PC-3 (cell line): ENCODE data around the gene DDX42. TPM values are rescaled to one million over a fixed set of nuclear protein-coding genes. Genes with fewer than 3 reads are reported as not detected.

Experiments used
- ATAC-seq: fragments of 200-7000 bp; cut with Tn5 transposase; 2 replicates; pipeline ENCODE4 v1.9.1; 2020; ENCODE audit warnings: mild to moderate bottlenecking, moderate library complexity
- BruUV-seq: library from RNA; stranded (reverse); fragments of 400-500 nt; replicated peaks from 2 replicates; lab custom pipeline; 2021; lab: Mats Ljungman, UMichigan
- CTCF ChIA-PET: fragments of 300-600 bp; sonication (Branson Sonifier 250); formaldehyde crosslinking; loops from one replicate; lab custom pipeline; 2022; ENCODE audit warnings: antibody characterized with exemption; lab: Charles Lee
- POLR2A ChIA-PET: fragments of 300-600 bp; sonication (Branson Sonifier 250); formaldehyde crosslinking; loops from one replicate; lab custom pipeline; 2022; ENCODE audit warnings: antibody characterized with exemption; ENCODE audit not compliant: unreplicated experiment; lab: Charles Lee
- DNase-seq: peaks from one replicate; pipeline ENCODE4 v3.0.0-alpha.2; 2015
- H2AFZ ChIP-seq: fragments of 300-600 bp; sonication (generic); 2 replicates; pipeline ENCODE4 v1.6.0; 2016; ENCODE audit warnings: antibody characterized with exemption, low read length
- H3F3A ChIP-seq: fragments of 300-600 bp; sonication (generic); one replicate; pipeline ENCODE4 v1.6.0; 2017; ENCODE audit warnings: antibody characterized with exemption, low read length, control low read depth, mild to moderate bottlenecking; ENCODE audit not compliant: unreplicated experiment
- H3K27ac ChIP-seq: fragments of 300-600 bp; sonication (generic); 2 replicates; pipeline ENCODE4 v1.5.1; 2016; ENCODE audit warnings: mild to moderate bottlenecking, low read length
- H3K27me3 ChIP-seq: fragments of 300-600 bp; sonication (generic); 2 replicates; pipeline ENCODE4 v1.6.1; 2016; ENCODE audit warnings: low read length, mixed read lengths
- H3K36me3 ChIP-seq: fragments of 300-600 bp; sonication (generic); 2 replicates; pipeline ENCODE4 v1.6.1; 2016; ENCODE audit warnings: low read depth, mixed run types, low read length, mixed read lengths
- H3K4me1 ChIP-seq: fragments of 300-600 bp; sonication (generic); 2 replicates; pipeline ENCODE4 v1.5.1; 2016; ENCODE audit warnings: low read length; ENCODE audit not compliant: insufficient read depth
- H3K4me2 ChIP-seq: fragments of 300-600 bp; sonication (generic); 2 replicates; pipeline ENCODE4 v1.6.0; 2016; ENCODE audit warnings: low read length
- H3K4me3 ChIP-seq: fragments of 300-600 bp; sonication (generic); 2 replicates; pipeline ENCODE4 v1.5.1; 2016; ENCODE audit warnings: mild to moderate bottlenecking, low read length, mixed read lengths
- H3K79me2 ChIP-seq: fragments of 300-600 bp; sonication (generic); 2 replicates; pipeline ENCODE4 v1.6.1; 2017; ENCODE audit warnings: low read length, mixed read lengths
- H3K9ac ChIP-seq: fragments of 300-600 bp; sonication (generic); 2 replicates; pipeline ENCODE4 v1.6.0; 2016; ENCODE audit warnings: mild to moderate bottlenecking, low read length
- H3K9me2 ChIP-seq: fragments of 300-600 bp; sonication (generic); replicated peaks from 2 replicates; pipeline ENCODE4 v1.6.1; 2016; ENCODE audit warnings: mixed run types, low read length, mixed read lengths
- H3K9me3 ChIP-seq: fragments of 300-600 bp; sonication (generic); 2 replicates; pipeline ENCODE4 v1.6.1; 2016; ENCODE audit warnings: low read length, mixed read lengths
- H4K20me1 ChIP-seq: fragments of 300-600 bp; sonication (generic); 2 replicates; pipeline ENCODE4 v1.6.1; 2016; ENCODE audit warnings: low read length, mixed read lengths
- CTCF ChIP-seq: fragments of 300-600 bp; sonication (generic); conservative IDR thresholded peaks from 2 replicates; pipeline ENCODE4 v1.5.1; 2017; ENCODE audit warnings: antibody characterized with exemption, low read depth, mild to moderate bottlenecking, low read length
- EZH2 ChIP-seq: fragments of 300-600 bp; sonication (generic); IDR thresholded peaks from one replicate; pipeline ENCODE4 v1.6.1; 2017; ENCODE audit warnings: antibody characterized with exemption, mild to moderate bottlenecking, low read length; ENCODE audit not compliant: unreplicated experiment
- EZH2phosphoT487 ChIP-seq: fragments of 300-600 bp; sonication (generic); IDR thresholded peaks from 2 replicates; pipeline ENCODE4 v1.6.1; 2018; ENCODE audit warnings: mild to moderate bottlenecking, antibody characterized with exemption, low read length, borderline replicate concordance
- intact Hi-C: fragments of 100-400 bp; cut with micrococcal nuclease; formaldehyde crosslinking; loops from 2 replicates; pipeline ENCODE4 v1.9.0; 2023
- total RNA-seq: library from RNA; depleted of rRNA; stranded (reverse); fragments of >200 nt; gene quantifications from 2 replicates; pipeline ENCODE4 v1.2.3, GENCODE V29; 2014

Gene DDX42
- total RNA-seq, 1 experiment from 2014 or later: 72.4 TPM

DNA sequence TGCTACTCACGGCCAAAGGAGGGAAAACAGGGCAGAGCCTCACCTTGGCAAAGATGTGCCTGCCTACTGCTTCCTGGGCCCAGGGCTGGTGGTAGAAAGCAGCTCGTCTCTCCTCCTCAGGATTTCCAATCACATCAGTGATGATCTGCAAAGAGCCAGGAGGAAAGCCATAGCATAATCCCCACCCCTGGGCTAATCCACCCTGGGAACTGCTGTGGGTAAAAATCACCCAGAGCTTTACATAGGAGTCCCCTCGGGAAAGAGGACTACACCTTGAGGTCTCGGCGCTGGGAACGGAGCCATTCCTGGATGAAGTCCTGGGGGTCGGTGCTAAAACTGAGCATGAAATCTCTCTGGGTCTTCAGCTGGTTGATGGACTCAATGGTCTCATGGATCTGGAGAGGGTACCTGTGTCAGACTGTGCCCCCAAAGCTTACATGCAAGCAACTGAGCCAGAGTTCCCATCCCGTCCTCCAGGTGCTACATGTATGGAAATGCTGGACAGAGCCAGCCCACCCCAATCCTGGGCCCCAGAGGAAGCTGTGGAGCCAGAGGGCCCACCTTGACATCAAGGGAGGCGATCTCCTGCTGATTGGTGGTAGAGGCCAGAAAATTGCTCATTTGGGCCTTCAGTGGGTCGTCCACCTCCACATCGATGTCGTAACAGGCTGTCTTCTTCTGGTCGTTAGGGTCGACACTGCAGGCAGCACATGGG lies 59.2 kb downstream of the DDX42 start:
- Histone ChIP-seq H4K20me1 (peaks cover 18% of the 10 kb centered on the region), H3F3A (no peaks in the 10 kb centered on the region), H3K4me2 (no peak overlapping the region), H3K27me3 (no peaks in the 10 kb centered on the region), H3K9me2 (no peaks in the 10 kb centered on the region), H3K27ac (no peak overlapping the region), H3K4me1 (peaks cover 16% of the 10 kb centered on the region), H3K9ac (no peak overlapping the region), H3K36me3 (peaks cover 77% of the 10 kb centered on the region), H2AFZ (no peak overlapping the region), H3K4me3 (no peak overlapping the region), H3K9me3 (no peaks in the 10 kb centered on the region), H3K79me2 (peaks cover 40% of the 10 kb centered on the region)
- intact Hi-C loops: no loop called here
- DNase-seq (no peak), ATAC-seq (no peak)
- no peak for TF ChIP-seq CTCF
- no peak for TF ChIP-seq EZH2
- TF ChIP-seq EZH2phosphoT487: no peak
- CTCF ChIA-PET: no interaction called here
- POLR2A ChIA-PET: no interaction called here
- BruUV-seq: no TSS peak

DNA sequence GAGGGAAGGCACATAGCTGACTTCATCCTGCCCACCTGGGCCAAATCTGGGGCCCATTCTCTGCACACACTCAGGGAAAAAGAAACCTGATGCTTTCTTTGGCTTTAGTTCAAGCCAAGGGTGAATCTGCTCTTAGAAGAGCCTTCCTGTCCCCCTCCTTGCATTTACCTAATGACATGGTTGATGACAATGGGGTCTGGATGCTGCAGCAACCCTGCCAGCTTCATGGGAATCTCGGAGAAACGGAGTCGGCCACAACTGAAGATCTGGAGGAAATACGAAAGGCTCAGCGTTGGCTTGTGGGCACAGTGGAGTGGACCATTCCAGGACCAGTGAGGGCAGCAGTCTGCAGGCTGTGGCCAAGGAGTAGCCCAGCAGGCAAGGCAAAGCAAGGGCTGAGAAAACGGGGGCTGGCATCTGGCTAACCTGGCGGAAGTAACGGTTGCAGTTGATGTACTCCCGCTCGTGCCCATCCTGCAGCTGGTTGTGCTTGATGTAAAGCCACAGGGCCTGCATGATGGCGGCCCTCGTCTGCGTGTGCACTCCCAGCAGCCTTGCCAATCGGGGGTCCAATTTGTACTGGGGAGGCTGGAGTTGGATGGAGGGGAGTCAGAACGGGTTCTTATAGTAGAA lies 59.9 kb downstream of the DDX42 start:
- peaks cover 40% of the 10 kb centered on the region for H3K79me2 ChIP-seq
- H3K9ac ChIP-seq: no peak overlapping the region

GRCh38 chr17:63834431-63835166 lies 60.6 kb downstream of the DDX42 start:
- peak; percentile 92 for DNase-seq
- Histone ChIP-seq H3K36me3 (peaks cover 63% of the 10 kb centered on the region), H2AFZ (no peak overlapping the region), H3K4me1 (peaks cover 18% of the 10 kb centered on the region), H3K4me3 (no peak overlapping the region), H4K20me1 (peaks cover 4% of the 10 kb centered on the region; the same call in 1 of the 2 replicates), H3K9me3 (no peaks in the 10 kb centered on the region), H3F3A (no peaks in the 10 kb centered on the region), H3K9ac (no peak overlapping the region), H3K27me3 (no peaks in the 10 kb centered on the region), H3K27ac (no peak overlapping the region), H3K4me2 (no peak overlapping the region), H3K9me2 (no peaks in the 10 kb centered on the region), H3K79me2 (peaks cover 40% of the 10 kb centered on the region)
- TF ChIP-seq EZH2 (no peak), CTCF (peak; percentile 95)
- ATAC-seq: peak; percentile 89
- intact Hi-C loops: no loop called here
- ChIA-PET CTCF (interaction anchor here (0.5 to 0.7 kb wide), 5 partner anchors 20 to 249 kb away, joined by 3 to 5 read pairs (median 4); partner anchors contain the start of gene CCDC47), POLR2A (no interaction called here)
- no TSS peak for BruUV-seq

More for the DNA sequence above, 59.9 kb downstream of the DDX42 start:
- Histone ChIP-seq H3K4me1 (peaks cover 16% of the 10 kb centered on the region), H3K36me3 (peaks cover 70% of the 10 kb centered on the region), H3K4me2 (no peak overlapping the region), H3K27me3 (no peaks in the 10 kb centered on the region), H3K27ac (no peak overlapping the region), H4K20me1 (peaks cover 12% of the 10 kb centered on the region; the same call in 1 of the 2 replicates), H3K9me2 (no peaks in the 10 kb centered on the region), H2AFZ (no peak overlapping the region), H3F3A (no peaks in the 10 kb centered on the region), H3K9me3 (no peaks in the 10 kb centered on the region), H3K4me3 (no peak overlapping the region)
- BruUV-seq: no TSS peak
- ATAC-seq (no peak), DNase-seq (no peak)
- CTCF ChIA-PET: interaction anchor here (0.5 to 0.7 kb wide), 5 partner anchors 20 to 248 kb away, joined by 3 to 5 read pairs (median 4); partner anchors contain the start of gene CCDC47
- no peak for TF ChIP-seq EZH2
- intact Hi-C loops: no loop called here
- POLR2A ChIA-PET: no interaction called here
